SH-SY5Y (cell line): ENCODE results near the gene SLC27A3.

ENCODE experiments used
- GATA2 ChIP-seq: IDR thresholded peaks from 2 replicates; pipeline ENCODE4 v1.6.1; 2011; ENCODE audit warnings: mild to moderate bottlenecking, low read depth, low read length
- GATA3 ChIP-seq: IDR thresholded peaks from 2 replicates; pipeline ENCODE4 v1.6.1; 2011; ENCODE audit warnings: low read depth, mild to moderate bottlenecking, low read length, moderate library complexity

The SLC27A3 gene

DNA sequence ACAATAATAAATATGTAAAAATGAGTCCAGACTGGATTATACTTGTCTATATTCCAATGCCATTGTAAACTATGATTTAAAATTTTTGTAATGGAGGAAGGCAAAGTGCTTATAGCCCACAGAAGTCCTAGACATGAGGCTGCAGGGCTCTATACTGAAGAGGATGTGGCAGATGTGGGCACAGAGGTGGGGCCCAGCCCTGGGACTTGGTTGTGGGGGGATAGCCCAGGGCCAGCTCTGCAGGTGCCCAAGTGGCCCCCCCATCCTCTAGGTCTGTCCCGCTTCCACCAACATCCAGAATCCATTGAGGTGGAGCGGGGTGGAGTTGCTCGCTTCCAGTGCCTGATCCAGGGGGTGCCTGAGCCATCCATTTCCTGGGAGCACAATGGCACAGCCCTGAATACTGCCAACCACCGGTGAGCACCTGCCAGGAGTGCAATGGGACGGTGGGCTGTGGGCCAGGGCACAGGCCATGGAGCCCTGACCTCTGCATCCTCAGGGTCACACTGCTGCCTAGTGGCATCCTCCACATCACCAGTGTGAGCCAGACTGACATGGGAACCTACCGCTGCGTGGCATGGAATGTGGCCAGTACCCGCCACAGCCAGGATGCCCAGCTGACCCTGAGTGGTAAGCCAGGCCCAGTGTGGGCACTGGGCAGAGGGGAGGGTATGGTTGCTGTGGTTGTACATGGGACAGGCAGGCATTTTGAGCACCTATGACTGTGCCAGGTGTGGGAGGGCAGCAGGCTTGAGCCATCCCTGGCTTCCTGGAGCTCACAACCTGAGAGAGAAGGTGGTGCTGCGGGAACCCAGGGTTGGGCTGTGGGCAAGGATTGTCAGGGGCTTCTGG lies 21.0 kb downstream of the SLC27A3 start:
- TF ChIP-seq GATA2 (no peak), GATA3 (no peak)

DNA sequence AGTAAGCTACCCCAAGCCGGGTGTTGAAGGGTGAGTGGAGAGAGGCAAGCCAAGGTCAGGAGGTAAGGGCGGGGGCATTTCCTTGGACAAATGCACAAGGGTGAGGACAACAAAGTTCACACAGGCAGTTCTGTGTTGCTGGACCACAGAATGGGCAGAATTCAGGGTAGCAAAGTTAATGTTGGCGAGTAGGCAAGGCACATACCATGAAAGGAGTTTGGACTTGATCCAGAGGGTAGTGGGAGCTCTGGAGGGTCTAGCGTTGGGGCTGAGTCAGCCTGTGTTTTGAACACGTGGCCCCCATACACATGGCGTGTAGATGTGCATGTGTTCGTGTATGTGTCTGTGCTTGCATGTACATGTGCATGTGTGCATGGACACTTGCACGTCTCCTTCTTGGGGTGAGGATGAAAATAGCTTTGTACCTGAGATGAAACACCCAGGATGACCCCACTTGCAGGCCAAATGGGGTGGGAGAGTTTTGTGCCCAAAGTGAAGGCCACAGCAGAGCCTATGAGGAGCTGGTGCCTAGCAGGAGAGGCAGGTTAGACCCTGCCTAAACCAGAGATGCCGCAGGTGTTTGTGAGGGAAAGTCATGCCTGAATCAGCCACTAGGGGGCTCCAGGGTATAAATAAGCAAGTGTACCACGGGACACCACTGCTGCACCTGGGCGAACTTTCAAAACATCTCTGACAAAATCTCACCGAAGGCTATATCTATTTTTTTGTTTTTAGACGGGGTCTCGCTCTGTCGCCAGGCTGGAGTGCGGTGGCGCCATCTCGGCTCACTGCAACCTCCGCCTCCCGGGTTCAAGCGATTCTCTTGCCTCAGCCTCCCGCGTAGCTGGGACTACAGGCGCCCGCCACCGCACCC lies 21.8 kb downstream of the SLC27A3 start:
- TF ChIP-seq GATA3 (no peak), GATA2 (no peak)

DNA sequence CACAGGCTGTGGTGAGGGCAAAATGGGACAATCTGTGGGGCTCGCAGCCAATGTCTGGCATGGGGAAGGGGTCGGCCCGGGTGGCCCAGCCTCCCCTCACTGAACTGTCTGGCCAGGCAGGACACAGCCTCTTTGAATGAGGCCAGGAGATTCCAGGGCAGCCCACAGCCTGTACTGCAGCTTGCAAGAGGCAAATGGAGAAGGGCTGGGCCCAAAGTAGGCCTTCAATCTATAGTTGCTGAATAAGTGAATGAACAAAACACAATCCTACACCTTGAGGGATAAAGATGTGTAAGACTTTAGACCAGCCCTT lies 23.2 kb downstream of the SLC27A3 start:
- TF ChIP-seq GATA2 = no peak
- no peak for TF ChIP-seq GATA3

DNA sequence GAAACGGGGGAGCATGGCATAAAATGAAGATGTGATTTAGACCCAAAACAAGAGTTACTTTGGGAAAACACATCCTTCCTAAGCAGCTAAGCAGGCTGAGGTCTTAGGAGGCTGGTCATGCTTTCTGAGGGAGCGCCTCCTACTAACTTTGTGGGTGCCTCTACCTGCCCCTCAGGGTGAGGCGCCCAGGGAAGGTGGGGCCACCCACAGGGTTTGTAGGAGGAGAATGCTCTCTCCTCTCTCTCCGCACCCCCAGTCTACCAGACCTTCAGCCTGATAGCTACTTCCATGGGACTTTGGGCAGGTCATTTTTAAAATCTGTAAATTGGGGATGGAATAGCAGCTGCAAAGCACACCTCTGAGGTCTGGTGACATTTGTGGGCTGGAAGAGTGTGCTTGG lies 23.8 kb downstream of the SLC27A3 start:
- no peak for TF ChIP-seq GATA3
- no peak for TF ChIP-seq GATA2

DNA sequence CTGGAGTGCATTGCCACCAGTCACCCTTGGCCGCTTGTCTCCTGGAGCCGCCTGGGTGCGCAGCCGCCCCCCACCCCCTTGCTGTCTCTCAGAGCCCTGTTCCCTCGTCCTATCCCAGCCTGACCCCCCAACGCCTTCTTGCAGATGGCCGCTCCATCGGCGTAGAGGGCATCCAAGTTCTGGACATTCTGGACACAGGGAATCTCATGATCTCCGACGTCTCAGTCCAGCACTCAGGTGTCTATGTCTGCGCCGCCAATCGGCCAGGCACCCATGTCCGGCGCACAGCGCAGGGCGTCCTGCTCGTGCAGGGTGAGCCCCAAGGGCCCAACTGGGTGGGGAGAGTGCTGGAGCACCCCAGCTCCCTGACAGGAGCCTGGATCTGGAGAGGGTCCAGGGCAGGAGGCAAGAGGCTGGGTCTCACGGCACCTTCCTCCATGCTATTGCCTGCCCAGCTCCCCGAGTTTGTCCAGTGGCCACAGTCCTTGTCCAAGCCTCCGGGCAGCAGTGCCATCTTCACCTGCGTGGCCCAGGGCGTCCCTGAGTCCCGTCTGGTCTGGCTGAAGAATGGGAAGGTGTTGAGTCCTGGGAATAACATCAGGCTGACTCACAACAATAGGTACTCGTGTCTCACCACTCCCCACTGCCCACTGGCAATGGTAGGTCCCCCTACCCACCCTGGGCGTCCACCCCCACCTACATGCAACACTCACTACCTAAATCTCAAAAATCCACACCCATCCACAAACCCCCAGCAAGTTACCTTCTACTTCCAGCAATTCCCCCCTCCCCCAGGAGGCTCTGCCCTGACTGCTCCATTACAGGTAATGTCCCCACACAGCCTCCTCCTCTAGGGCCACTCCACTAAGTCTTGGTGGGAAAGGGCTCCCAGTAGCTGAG lies 24.6 kb downstream of the SLC27A3 start:
- no peak for TF ChIP-seq GATA3
- no peak for TF ChIP-seq GATA2

DNA sequence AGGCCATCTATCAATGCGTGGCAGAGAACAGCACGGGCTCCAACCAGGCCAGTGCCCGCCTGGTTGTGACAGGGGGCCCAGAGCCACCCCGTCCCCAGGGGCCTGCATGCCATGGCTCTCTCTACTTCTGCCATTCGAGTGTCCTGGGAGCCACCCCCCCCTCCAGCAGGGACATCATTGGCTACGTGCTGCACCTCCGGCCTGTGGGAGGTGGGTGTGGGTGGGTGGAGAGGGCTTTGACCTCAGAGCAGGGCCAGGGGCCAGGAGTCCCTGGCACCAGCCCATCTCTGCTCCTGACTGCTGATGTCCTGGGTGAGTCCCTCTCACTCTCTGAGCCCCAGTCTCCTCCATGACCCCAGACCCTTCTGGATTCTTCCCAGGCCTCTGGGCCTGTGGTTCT lies 25.3 kb downstream of the SLC27A3 start:
- TF ChIP-seq GATA3 = no peak
- no peak for TF ChIP-seq GATA2

DNA sequence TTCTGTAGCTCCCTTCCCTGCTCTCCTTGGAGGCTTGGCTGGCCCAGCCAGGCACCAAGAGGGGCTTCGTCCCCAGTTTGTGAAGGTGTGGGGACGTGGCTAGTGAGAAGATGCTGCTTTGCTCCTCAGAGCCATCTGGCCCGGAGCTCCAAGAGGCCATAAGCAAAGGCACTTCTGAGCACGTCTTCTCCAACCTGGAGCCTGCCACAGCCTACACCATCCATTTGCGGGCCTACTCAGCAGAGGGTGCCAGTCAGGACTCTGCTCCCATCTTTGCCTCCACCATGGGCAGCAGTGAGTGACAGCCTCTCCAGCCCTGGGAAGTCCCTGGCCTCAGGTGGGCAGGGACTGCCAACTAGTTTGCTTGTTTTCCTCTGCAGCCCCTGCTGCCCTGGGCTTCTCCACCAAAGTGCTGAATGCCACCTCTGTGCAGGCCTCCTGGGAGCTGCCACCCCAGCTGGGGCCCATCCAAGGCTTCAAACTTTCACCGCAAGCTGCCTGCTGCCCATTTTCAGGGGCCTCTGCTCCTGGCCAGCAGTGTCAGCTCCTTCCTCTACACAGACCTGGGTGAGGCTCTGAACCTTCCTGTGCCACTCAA lies 25.9 kb downstream of the SLC27A3 start:
- TF ChIP-seq GATA2 (no peak), GATA3 (no peak)

DNA sequence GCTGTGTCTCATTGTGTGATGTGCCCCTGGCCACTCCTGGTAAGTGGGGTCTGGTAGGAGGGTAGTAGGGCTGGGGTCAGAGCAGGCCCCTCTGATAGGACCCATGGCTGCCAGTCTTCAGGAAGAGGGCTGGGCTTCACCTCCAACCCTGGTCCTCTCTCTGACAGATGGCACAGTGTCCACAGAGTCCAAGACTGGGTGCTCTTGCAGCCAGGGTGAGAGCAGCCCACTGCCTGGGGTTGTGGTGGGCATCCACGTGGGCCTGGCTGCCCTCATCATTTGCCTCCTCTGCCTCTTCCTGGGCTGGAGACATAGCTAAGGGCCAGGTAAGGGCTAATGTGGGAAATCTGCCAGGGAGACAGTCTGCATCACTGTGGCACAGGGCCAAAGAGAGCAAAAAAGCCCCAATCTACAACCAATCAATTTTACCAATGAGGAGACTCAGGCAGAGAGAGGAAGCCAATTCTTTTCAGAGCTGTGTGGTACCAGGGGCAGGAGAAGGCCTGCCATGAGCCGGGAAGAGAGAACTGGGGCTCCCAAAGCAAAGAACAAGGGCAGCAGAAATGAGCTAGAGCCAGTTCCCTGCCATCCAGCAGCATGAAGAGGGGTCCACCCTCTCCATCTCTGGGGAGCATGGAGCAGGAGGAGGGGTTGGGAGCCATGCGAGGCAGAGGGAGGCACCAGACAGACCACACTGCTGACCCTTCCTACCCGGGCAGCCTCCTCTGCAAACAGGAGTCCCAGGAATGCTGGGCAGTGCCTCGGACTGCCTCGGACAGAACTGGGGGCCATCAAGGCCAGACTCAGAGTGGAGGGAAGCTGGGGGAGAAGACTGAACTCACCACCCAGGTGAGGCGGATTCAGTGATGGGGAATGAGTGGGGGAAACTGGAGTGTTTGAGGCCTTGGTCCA lies 26.8 kb downstream of the SLC27A3 start:
- TF ChIP-seq GATA2 = no peak
- no peak for TF ChIP-seq GATA3

DNA sequence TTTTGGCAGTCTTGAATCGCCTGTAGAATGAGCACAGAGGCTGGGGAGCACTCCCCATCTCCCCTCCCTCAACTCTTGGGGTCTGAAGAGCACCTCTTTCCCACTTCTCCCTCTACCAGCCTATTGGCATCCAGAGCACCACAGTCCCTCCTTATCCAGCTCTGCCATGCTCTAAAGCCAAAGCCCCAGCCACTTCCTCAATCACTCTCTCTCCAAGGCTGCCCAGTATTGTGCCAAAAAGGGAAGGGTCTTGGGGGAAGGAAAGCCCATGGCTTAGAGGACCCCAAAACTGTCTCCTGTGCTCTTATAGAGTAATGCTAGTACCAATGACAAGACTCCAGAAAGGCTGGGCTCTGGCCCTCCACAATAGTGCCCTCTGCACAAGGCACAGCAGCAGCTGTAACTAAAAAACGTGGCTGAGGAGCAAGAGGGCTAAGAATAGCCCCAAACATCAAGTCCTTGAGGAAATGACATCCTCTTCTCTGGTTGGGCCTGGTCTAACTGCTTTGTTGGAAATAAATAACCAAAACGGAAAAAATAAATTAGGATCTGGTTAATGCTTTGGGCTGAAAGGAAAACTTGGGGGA lies 28.4 kb downstream of the SLC27A3 start:
- TF ChIP-seq GATA2 = no peak
- no peak for TF ChIP-seq GATA3

DNA sequence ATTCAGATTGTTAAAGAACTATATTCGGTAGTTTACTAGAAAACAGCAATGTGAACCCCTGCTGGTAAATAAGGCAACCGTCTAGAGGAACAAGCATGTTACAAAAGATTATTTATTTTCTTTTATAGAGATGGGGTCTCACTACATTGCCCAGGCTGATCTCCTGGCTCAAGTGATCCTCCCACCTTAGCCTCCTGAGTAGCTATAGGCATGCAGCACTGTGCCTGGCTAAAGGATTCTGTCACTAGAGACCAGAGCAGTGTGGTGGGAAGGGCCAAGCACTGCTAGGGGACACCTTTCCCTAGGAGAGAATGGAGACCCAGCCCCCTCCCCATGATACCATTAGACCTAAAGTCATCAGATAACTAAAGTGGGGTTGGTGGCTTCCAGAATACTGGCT lies 28.9 kb downstream of the SLC27A3 start:
- TF ChIP-seq GATA2 (no peak), GATA3 (no peak)

DNA sequence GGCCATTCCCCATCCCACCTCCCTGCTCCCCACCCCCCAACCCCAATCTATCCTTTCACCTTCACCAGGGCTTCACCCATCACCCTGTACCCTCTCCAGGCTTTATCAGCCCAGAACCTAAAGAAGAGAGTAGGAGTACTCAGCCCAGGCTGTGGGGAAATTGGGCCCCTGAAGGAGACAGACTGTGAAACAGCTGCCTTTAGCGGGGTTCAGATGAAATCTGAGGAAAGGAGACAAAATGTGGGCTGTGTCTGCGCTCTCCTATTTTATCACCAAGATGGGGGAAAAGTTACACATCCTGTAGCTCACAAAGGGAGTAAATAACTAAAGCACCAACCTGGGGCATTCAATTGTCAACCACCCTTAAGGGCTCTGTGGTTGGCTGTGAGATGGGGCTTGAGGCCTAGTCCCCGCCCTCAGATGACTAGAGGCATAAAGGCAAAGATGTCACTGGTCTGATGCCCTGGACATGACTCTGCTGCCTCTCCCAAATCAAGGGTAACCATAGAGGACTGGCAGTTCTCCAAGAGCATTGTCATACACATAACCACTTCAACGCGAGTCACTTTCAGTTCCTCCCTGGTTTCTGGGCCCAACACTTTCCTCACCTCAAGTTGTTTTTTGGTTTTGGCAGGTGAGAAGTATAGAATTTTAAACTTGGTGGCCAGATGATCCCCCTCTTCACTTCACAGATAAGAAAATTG lies 30.0 kb downstream of the SLC27A3 start:
- TF ChIP-seq GATA2 (no peak), GATA3 (no peak)
